GM12878 (cell line): Measurements from ENCODE around the gene RAB8A. TPM values are rescaled to one million over a fixed set of nuclear protein-coding genes. Genes with fewer than 3 reads are reported as not detected.

Experiments
- ATAC-seq: fragments of 200-7000 bp; cut with Tn5 transposase; 3 replicates; pipeline ENCODE4 v1.9.1; 2020; ENCODE audit warnings: mild to moderate bottlenecking, moderate library complexity
- BruUV-seq: library from RNA; stranded (reverse); fragments of 400-500 nt; replicated peaks from 2 replicates; lab custom pipeline; 2021; lab: Mats Ljungman, UMichigan
- CTCF ChIA-PET: fragments of 300-600 bp; sonication (Branson Sonifier 250); formaldehyde crosslinking; extraction: SDS; loops from one replicate; lab custom pipeline; 2021; ENCODE audit warnings: inconsistent platforms; lab: Yijun Ruan, JAX
- POLR2A ChIA-PET: fragments of 350-600 bp; formaldehyde crosslinking; extraction: SDS; loops from one replicate; lab custom pipeline; 2021; ENCODE audit warnings: inconsistent platforms; lab: Charles Lee
- RAD21 ChIA-PET: fragments of 300-600 bp; sonication (Branson Sonifier 250); formaldehyde crosslinking; loops from one replicate; lab custom pipeline; 2023; ENCODE audit warnings: antibody characterized with exemption; ENCODE audit not compliant: unreplicated experiment; lab: Charles Lee
- SMC1A ChIA-PET: fragments of 300-600 bp; sonication (Branson Sonifier 250); formaldehyde crosslinking; loops from one replicate; lab custom pipeline; 2023; ENCODE audit not compliant: unreplicated experiment, uncharacterized antibody; lab: Charles Lee
- DNase-seq: peaks from one replicate; pipeline ENCODE4 v3.0.0-alpha.2; 2011; ENCODE audit warnings: low read depth, low spot score
- FAIRE-seq: peaks from 3 replicates; lab custom pipeline; 2011; peaks lifted over from hg19 to GRCh38; lab: Jason Lieb, UNC
- H2AFZ ChIP-seq: 2 replicates; pipeline ENCODE4 v1.6.0; 2011; ENCODE audit warnings: low read depth, low read length, control low read depth; ENCODE audit not compliant: control insufficient read depth
- H3K27ac ChIP-seq: 2 replicates; pipeline ENCODE4 v1.5.1; 2011; ENCODE audit warnings: control low read depth; ENCODE audit not compliant: control insufficient read depth, insufficient read depth
- H3K27me3 ChIP-seq, 2 experiments: replicated peaks in 1 of 2; 2 replicates each; pipeline versions ENCODE4 v1.6.0 to v1.6.1; 2011; ENCODE audit warnings: low read length in 1 of 2; ENCODE audit not compliant: control insufficient read depth in 2 of 2, insufficient read depth in 2 of 2
- H3K36me3 ChIP-seq, 2 experiments: 2 replicates each; pipeline ENCODE4 v1.5.1; 2011; ENCODE audit warnings: low read length in 1 of 2; ENCODE audit not compliant: control insufficient read depth in 2 of 2, insufficient read depth in 2 of 2
- H3K4me1 ChIP-seq: 2 replicates; pipeline ENCODE4 v1.6.1; 2011; ENCODE audit warnings: mild to moderate bottlenecking, low read length, moderate library complexity, mixed read lengths; ENCODE audit not compliant: control insufficient read depth, insufficient read depth
- H3K4me2 ChIP-seq: 2 replicates; pipeline ENCODE4 v1.6.0; 2011; ENCODE audit warnings: control low read depth; ENCODE audit not compliant: control insufficient read depth, insufficient read depth
- H3K4me3 ChIP-seq: fragments of 200-600 bp; sonication (generic); 2 replicates; pipeline ENCODE4 v1.5.1; 2016
- H3K79me2 ChIP-seq: 2 replicates; pipeline ENCODE4 v1.6.0; 2011; ENCODE audit warnings: low read length; ENCODE audit not compliant: control insufficient read depth, insufficient read depth
- H3K9ac ChIP-seq: 2 replicates; pipeline ENCODE4 v1.8.0; 2011; ENCODE audit warnings: low read length, control low read depth, mixed read lengths; ENCODE audit not compliant: control insufficient read depth, insufficient read depth
- H3K9me3 ChIP-seq: replicated peaks from 3 replicates; pipeline ENCODE4 v1.5.1; 2011; ENCODE audit warnings: mild to moderate bottlenecking, low read length; ENCODE audit not compliant: control insufficient read depth, insufficient read depth
- H4K20me1 ChIP-seq: 2 replicates; pipeline ENCODE4 v1.6.0; 2011; ENCODE audit not compliant: control insufficient read depth, insufficient read depth
- BCL11A ChIP-seq: IDR thresholded peaks from 2 replicates; pipeline ENCODE4 v1.6.1; 2011; ENCODE audit warnings: low read depth, low read length
- CHD2 ChIP-seq: IDR thresholded peaks from 2 replicates; pipeline ENCODE4 v1.6.1; 2011; ENCODE audit warnings: low read depth, low read length, improper control_type of control experiment, borderline replicate concordance
- CTCF ChIP-seq, 3 experiments: IDR thresholded peaks in 2 of 3; conservative IDR thresholded peaks in 1 of 3; 2 replicates each; pipeline ENCODE4 v1.5.1; 2011; ENCODE audit warnings: low read depth in 3 of 3, low read length in 3 of 3, mild to moderate bottlenecking in 3 of 3, control low read depth in 2 of 3, moderate library complexity in 2 of 3, inconsistent platforms in 1 of 3, mixed read lengths in 1 of 3; ENCODE audit not compliant: control insufficient read depth in 2 of 3, insufficient read depth in 1 of 3; ENCODE audit errors: extremely low read depth in 1 of 3
- MAX ChIP-seq: IDR thresholded peaks from 2 replicates; pipeline ENCODE4 v1.6.1; 2012; ENCODE audit warnings: low read depth, low read length, improper control_type of control experiment
- MXI1 ChIP-seq: fragments of 150-350 bp; IDR thresholded peaks from 2 replicates; pipeline ENCODE4 v1.6.1; 2011; ENCODE audit warnings: low read depth, mild to moderate bottlenecking, inconsistent platforms, low read length, improper control_type of control experiment
- MYB ChIP-seq: fragments of 150-350 bp; IDR thresholded peaks from 2 replicates; pipeline ENCODE4 v1.6.1; 2014; ENCODE audit warnings: mild to moderate bottlenecking, low read depth, low read length, borderline replicate concordance
- PAX5 ChIP-seq: IDR thresholded peaks from 2 replicates; pipeline ENCODE4 v1.6.1; 2011; ENCODE audit warnings: low read depth, low read length, borderline replicate concordance
- PRDM15 ChIP-seq: fragments of 450-650 bp; formaldehyde crosslinking; IDR thresholded peaks from 2 replicates; pipeline ENCODE4 v1.4.0; 2020; ENCODE audit warnings: mild to moderate bottlenecking, moderate library complexity
- RCOR1 ChIP-seq: conservative IDR thresholded peaks from 2 replicates; pipeline ENCODE4 v1.6.1; 2012; ENCODE audit warnings: low read depth, low read length, improper control_type of control experiment
- SKIL ChIP-seq: fragments of 450-650 bp; IDR thresholded peaks from 2 replicates; pipeline ENCODE4 v1.6.1; 2017; ENCODE audit warnings: mild to moderate bottlenecking, low read depth, inconsistent platforms; ENCODE audit not compliant: poor library complexity, severe bottlenecking
- SREBF1 ChIP-seq: IDR thresholded peaks from 2 replicates; pipeline ENCODE4 v1.6.1; 2012; ENCODE audit warnings: mild to moderate bottlenecking, low read length
- YY1 ChIP-seq: IDR thresholded peaks from 2 replicates; pipeline ENCODE4 v1.6.1; 2011; ENCODE audit warnings: low read depth, mild to moderate bottlenecking, low read length
- WGBS: methylation state at CpG from one replicate; pipeline ENCODE4 v1.1.6; 2016; ENCODE audit warnings: low lambda C conversion rate; ENCODE audit not compliant: insufficient replicate concordance, insufficient coverage; ENCODE audit errors: missing lambda C conversion rate; 5-methylcytosine and 5-hydroxymethylcytosine counted together
- in situ Hi-C: fragments of 300-500 bp; cut with MboI; formaldehyde crosslinking; loops from 9 replicates; pipeline ENCODE4 v1.14.3; 2018; ENCODE audit warnings: mixed read lengths
- intact Hi-C: fragments of 100-400 bp; cut with micrococcal nuclease; formaldehyde crosslinking; loops from one replicate; pipeline ENCODE4 v1.14.2; 2022; ENCODE audit not compliant: unreplicated experiment
- polyA plus RNA-seq, 11 experiments: library from polyadenylated mRNA; depleted of rRNA in 4 of 11; unstranded in 6 of 11; stranded (reverse) in 5 of 11; fragments of >200 nt; fragmentation: Nextera tagmentation in 4 of 11; fragmentation: Illumina TruSeq in 1 of 11; extraction: Ambion mirVana in 4 of 11; extraction: Trizol in 1 of 11; gene quantifications; 1 replicate in 1 of 11; 2 replicates in 10 of 11; pipeline versions ENCODE4 v1.2.1 to v1.2.3, GENCODE V29; 2011 to 2016; ENCODE audit warnings: inconsistent platforms in 2 of 11, missing spikeins in 2 of 11, low read depth in 1 of 11
- total RNA-seq, 4 experiments: library from RNA; depleted of rRNA in 3 of 4; stranded (reverse); fragments of >200 nt in 3 of 4; fragmentation: Illumina TruSeq in 1 of 4; extraction: Trizol in 1 of 4; gene quantifications; 2 replicates each; pipeline versions ENCODE4 v1.2.1 to v1.2.3, GENCODE V29; 2013 to 2021

Gene RAB8A
- total and polyA plus RNA-seq, 10 of the 15 experiments (the other 5 are each of a cell fraction or from before 2014, with no cell fraction given) = 23.9 to 314 (median 185) TPM

GRCh38 chr19:16076154-16076957, 35.3 kb upstream of the RAB8A start, which contains the start of gene TPM4:
Gene TPM4, plus strand, starts transcription at chr19:16076495. Its CDS starts 71 bp downstream, at chr19:16076566.
- Histone ChIP-seq H3K27ac (peak within 1 kb of the TSS; percentile 99), H3K79me2 (peaks cover 63% of the 10 kb centered on the region), H3K4me2 (peak within 1 kb of the TSS; percentile 94), H3K9ac (peak within 1 kb of the TSS; percentile 99), H3K27me3 (no peaks in the 10 kb centered on the region), H3K4me1 (peaks cover 17% of the 10 kb centered on the region), H3K9me3 (no peaks in the 10 kb centered on the region), H2AFZ (peak within 1 kb of the TSS; percentile 37), H3K36me3 (peaks cover 4 to 8% of the 10 kb centered on the region in 2 experiments), H4K20me1 (no peaks in the 10 kb centered on the region), H3K4me3 (peak within 1 kb of the TSS; percentile 92)
- peak; percentile 70 for FAIRE-seq
- DNase-seq = peak; percentile 74
- ChIA-PET POLR2A (interaction anchor here (0.6 to 4.1 kb wide), 11 partner anchors 19 to 743 kb away, joined by 3 to 36 read pairs (median 4); partner anchors contain the start of genes AP1M1, FAM32A and HSH2D), CTCF (interaction anchor here (0.8 to 6.8 kb wide), 8 partner anchors 12 to 108 kb away, joined by 3 to 45 read pairs (median 12); partner anchors contain the start of gene FAM32A), RAD21 (interaction anchor here (0.8 to 1.3 kb wide), 8 partner anchors 9 to 109 kb away, joined by 3 to 6 read pairs (median 3); partner anchors contain the start of genes FAM32A and HSH2D), SMC1A (interaction anchor here (0.6 to 4.0 kb wide), 8 partner anchors 10 to 109 kb away, joined by 3 to 13 read pairs (median 4); partner anchors contain the start of genes FAM32A, HSH2D and RAB8A)
- WGBS = 2% methylated on average over 51 of the region's 101 CpGs
- ATAC-seq = peak; percentile 66
- no TSS peak for BruUV-seq
- intact Hi-C loops (loop anchor here (5.0 kb wide), 2 partner anchors 371 to 511 kb away; no protein-coding TSS in a partner anchor), in situ Hi-C loops (no loop called here)
- TF ChIP-seq SREBF1 (no peak), PRDM15 (CRISPR knock-in tag) (no peak), MYB (no peak), BCL11A (no peak), SKIL (no peak), CHD2 (peak; percentile 55; the same call in 1 of the 2 replicates), MXI1 (peak; percentile 60), RCOR1 (no peak), PAX5 (peak; percentile 52; the same call in 1 of the 2 replicates), YY1 (peak; percentile 81), CTCF (IDR thresholded peaks at IDR 0.05 in 2 of 3, conservative IDR thresholded peaks at IDR 0.05 in 1 of 3; ENCODE audit: control insufficient read depth in 2 of 3, extremely low read depth in 1 of 3, insufficient read depth in 1 of 3, low read depth in 3 of 3, low read length in 3 of 3) (no peak), MAX (no peak)
